NB4 (cell line): Measurements from ENCODE around the gene ZNF585A.

ENCODE experiments used
- DNase-seq: peaks from one replicate; pipeline ENCODE4 v3.0.0; 2010; ENCODE audit warnings: low read depth
- H3K4me3 ChIP-seq: one replicate; pipeline ENCODE4 v1.5.1; 2011; ENCODE audit warnings: mild to moderate bottlenecking, low read depth, low read length, moderate library complexity
- MYC ChIP-seq: IDR thresholded peaks from 2 replicates; pipeline ENCODE4 v1.6.1; 2011; ENCODE audit warnings: low read depth, low read length
- POLR2A ChIP-seq: IDR thresholded peaks from 2 replicates; pipeline ENCODE4 v1.6.1; 2011; ENCODE audit warnings: mild to moderate bottlenecking; ENCODE audit not compliant: insufficient read length; ENCODE audit errors: extremely low read depth
- TF ChIP-seq, protein P1 (sequence below): IDR thresholded peaks from one replicate; pipeline ENCODE4 v1.5.1; 2012; ENCODE audit warnings: low read depth, low read length
- TF ChIP-seq, protein P2 (sequence below): IDR thresholded peaks from 2 replicates; pipeline ENCODE4 v1.6.1; 2011; ENCODE audit warnings: low read depth, low read length

Gene ZNF585A

DNA sequence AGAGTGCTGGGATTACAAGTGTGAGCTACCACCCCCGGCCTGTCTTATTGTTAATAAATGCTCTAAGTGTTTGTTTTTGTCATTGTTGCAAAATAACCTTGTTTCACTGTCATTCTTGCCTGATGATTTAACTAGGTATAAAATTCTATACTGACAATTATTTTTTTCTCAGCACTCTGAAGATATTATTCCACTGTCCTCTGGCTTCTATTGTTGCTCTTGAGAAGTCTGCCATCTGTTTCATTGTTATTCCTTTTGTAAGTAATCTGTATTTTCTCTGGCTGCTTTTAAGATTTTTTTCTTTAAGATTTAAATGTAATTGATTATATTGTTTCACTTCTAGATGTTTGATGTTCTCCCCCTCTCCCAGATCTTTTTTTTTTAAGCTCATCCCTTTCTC, 76.6 kb downstream of the ZNF585A start:
- TF ChIP-seq POLR2A (no peak), MYC (no peak)
- TF ChIP-seq, protein P1, sequence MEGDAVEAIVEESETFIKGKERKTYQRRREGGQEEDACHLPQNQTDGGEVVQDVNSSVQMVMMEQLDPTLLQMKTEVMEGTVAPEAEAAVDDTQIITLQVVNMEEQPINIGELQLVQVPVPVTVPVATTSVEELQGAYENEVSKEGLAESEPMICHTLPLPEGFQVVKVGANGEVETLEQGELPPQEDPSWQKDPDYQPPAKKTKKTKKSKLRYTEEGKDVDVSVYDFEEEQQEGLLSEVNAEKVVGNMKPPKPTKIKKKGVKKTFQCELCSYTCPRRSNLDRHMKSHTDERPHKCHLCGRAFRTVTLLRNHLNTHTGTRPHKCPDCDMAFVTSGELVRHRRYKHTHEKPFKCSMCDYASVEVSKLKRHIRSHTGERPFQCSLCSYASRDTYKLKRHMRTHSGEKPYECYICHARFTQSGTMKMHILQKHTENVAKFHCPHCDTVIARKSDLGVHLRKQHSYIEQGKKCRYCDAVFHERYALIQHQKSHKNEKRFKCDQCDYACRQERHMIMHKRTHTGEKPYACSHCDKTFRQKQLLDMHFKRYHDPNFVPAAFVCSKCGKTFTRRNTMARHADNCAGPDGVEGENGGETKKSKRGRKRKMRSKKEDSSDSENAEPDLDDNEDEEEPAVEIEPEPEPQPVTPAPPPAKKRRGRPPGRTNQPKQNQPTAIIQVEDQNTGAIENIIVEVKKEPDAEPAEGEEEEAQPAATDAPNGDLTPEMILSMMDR = no peak
- TF ChIP-seq, protein P2, sequence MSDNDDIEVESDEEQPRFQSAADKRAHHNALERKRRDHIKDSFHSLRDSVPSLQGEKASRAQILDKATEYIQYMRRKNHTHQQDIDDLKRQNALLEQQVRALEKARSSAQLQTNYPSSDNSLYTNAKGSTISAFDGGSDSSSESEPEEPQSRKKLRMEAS = no peak
- DNase-seq = no peak
- no peak overlapping the region for H3K4me3 ChIP-seq
